Hippocampal formation (tissue), 2 donors: ENCODE data around the gene TRIM10.
A peak's percentile ranks its signal among the peaks of the same experiment; 100 is the strongest.
"Not testable (repeated sequence)": the region's sequence is repeated elsewhere in the genome, so short reads cannot be mapped to it uniquely, and the experiment has no call there.

Experiments
- DNase-seq, 2 donors: peaks; one replicate each; lab custom pipeline; 2025; lab: John Stamatoyannopoulos, UW

The TRIM10 gene

GRCh38 chr6:30152910-30153610, 8.0 kb downstream of the TRIM10 start:
- no peak for DNase-seq

GRCh38 chr6:30152016-30152673, 8.9 kb downstream of the TRIM10 start:
- DNase-seq: no peak

DNA sequence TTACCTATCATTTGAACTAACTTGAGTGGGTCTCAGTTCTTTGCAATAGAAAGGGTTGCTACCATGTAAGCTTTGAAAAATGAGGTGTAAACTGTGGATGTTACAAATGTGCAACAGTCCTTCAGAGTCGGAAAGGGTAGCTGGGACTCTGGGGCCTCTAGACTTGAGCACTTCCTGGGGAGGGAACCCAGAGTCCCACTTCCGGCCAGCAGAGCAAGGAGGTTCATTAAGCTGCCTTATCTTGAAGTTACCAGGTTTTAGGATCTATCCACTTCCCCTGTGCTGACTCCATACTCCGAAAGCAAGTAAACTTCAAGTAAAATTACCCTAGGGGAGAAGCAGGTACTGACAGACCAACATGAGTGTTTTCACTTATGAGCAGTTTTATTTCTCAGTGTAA, 9.4 kb downstream of the TRIM10 start:
- DNase-seq: no peak

GRCh38 chr6:30150671-30151395, 10.2 kb downstream of the TRIM10 start:
- DNase-seq: no peak

DNA sequence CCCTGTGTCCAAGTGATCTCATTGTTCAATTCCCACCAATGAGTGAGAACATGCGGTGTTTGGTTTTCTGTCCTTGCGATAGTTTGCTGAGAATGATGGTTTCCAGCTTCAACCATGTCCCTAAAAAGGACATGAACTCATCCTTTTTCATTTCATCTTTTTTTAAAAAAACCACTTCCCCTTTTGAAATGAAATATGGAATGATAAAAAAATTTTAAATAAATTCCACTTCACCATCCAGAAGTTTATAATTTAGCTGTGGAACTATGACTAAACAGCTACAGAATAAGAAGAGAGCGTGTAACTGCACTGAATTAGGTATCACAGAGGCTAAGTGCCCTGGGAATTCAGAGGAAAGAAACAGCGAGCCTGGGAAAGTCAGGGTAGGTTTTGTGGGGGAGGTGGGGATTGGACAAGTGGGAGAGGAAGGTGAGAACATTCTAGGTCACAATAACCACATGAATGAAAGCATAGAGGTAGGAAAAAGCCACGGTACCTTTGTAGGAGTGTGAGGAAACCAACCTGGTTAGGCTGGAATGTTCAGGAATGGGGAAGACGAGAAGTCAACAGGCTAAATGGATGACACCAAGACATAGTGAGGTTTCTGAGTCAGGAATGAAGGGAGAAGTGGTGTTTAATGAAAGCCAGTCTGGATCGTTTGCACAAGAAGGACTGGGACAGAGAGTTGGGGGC, 11.0 kb downstream of the TRIM10 start:
- DNase-seq: no peak

- no peak for DNase-seq
Observed at GRCh38 chr6:30149234-30149633, 11.8 kb downstream of the TRIM10 start.

DNA sequence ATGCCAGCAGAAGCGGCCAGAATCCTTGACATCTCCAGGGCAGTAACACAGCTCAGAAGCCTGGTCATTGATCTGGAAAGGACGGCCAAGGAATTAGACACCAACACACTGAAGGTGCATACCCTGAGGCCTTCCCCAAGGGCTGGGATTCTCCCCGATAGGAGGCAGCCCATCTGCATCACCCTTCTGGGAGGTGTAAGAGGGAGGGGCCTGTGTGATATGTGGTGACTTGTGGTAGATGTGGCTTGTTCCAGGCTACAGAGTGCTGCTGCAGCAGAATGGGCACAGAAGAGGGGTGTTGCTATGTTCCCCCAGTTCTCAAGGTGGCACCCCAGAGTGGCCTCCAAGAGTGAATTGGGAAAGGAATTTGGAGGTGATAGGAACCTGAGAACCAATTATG, 13.9 kb downstream of the TRIM10 start:
- no peak for DNase-seq

GRCh38 chr6:30145818-30146217, 15.2 kb downstream of the TRIM10 start:
- no peak for DNase-seq

DNA sequence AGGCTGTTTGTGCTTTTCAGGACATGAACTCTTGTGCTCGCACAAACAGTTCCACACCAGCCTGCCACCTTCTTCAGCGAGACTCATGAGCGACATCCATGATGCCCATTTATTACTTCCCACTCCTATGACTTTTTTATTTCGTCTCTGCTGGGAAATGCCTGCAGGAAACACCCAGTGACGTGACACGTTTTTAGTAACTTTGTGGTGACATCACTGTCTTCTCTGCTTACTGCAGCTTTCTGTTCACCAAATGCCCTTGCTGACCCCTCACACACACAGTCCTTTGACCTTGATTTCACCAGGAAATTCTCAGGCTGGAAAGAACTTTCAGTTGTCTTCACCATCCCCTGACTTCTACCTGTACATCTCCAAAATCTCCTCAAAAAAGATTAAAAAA, 16.2 kb downstream of the TRIM10 start:
- DNase-seq: no peak

DNA sequence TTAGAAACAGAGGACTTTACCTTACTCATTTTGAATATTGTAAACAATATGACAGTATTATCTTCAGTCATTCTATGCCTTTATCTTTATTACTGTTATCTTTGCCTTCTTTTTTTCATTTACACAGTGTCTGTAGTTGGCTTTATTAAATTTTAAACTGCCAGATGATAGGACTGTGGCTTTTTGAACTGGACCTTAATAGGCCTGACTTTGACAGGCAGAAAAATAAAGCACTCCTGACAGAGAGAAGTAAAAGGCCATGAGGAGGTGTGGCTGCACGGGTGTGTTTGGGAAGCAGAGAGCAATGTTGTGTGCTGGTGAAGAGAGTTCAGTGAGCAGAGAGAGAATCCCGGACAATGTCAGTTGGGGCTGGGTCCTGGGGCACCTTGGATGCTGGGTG, 17.2 kb downstream of the TRIM10 start:
- DNase-seq: no peak

- no peak for DNase-seq
Observed at GRCh38 chr6:30142665-30143064, 18.3 kb downstream of the TRIM10 start.

DNA sequence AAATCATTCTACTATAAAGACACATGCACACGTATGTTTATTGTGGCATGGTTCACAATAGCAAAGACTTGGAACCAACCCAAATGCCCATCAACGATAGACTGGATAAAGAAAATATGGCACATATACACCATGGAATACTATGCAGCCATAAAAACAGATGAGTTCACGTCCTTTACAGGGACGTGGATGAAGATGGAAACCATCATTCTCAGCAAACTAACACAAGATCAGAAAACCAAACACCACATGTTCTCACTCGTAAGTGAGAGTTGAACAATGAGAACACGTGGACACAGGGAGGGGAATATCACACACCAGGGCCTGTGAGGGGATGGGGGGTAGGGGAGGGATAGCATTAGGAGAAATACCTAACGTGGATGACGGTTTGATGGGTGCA, 20.8 kb downstream of the TRIM10 start:
- DNase-seq: not testable (repeated sequence)

- DNase-seq: no peak
Observed at GRCh38 chr6:30136570-30137286, 24.3 kb downstream of the TRIM10 start.

GRCh38 chr6:30135757-30136156, 25.3 kb downstream of the TRIM10 start, which contains the start of gene TRIM40:
TRIM40 (plus strand) TSS chr6:30136140; CDS start chr6:30137037, 897 bp downstream.
- no peak for DNase-seq

DNA sequence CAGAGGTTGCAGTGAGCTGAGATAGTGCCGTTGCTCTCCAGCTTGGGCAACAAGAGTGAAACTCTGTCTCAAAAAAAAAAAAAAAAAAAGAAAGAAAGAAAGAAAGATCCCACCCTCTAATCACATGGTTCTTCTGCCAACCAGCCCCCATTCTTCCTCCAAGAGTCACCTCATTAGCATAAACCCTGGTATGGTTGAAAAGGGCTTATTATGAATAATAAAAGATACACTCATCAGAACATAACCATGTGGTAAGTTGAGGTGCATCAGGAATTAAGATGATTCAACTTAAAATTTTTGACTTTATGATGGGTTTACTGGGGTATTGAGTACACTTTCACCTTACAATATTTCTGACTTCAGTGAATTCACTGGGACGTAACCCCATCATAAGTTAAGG, 25.9 kb downstream of the TRIM10 start:
- DNase-seq: no peak

DNA sequence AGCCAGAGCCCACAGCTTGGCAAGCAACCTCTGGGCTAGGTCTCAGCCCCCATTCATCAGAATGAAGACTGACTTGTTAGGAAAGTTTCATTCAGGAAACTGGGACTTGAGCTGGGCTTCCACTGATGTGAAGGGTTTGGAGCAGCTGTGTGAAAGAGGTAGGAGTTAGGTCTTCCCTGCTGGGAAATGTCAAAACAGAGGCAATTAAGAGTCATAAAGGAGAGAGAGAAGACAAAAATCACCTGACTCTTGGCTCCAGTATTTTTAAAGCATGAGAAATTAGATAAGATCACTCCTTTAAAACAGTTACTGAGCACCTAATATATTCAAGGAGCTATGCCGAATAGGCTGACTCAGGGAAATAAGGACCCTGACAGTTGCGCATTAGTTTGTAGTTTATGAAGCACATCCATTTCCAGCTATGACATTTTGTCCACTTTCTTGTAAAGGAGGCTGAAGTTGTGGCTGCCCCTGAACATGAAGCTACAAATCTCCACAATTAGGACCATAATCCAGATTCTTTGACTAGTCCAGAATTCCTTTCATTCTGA, 29.0 kb downstream of the TRIM10 start:
- DNase-seq: no peak

GRCh38 chr6:30130887-30131862, 29.8 kb downstream of the TRIM10 start:
- DNase-seq: peak; percentile 38 to 87

- DNase-seq: no peak
Observed at GRCh38 chr6:30130179-30130679, 30.8 kb downstream of the TRIM10 start.

DNA sequence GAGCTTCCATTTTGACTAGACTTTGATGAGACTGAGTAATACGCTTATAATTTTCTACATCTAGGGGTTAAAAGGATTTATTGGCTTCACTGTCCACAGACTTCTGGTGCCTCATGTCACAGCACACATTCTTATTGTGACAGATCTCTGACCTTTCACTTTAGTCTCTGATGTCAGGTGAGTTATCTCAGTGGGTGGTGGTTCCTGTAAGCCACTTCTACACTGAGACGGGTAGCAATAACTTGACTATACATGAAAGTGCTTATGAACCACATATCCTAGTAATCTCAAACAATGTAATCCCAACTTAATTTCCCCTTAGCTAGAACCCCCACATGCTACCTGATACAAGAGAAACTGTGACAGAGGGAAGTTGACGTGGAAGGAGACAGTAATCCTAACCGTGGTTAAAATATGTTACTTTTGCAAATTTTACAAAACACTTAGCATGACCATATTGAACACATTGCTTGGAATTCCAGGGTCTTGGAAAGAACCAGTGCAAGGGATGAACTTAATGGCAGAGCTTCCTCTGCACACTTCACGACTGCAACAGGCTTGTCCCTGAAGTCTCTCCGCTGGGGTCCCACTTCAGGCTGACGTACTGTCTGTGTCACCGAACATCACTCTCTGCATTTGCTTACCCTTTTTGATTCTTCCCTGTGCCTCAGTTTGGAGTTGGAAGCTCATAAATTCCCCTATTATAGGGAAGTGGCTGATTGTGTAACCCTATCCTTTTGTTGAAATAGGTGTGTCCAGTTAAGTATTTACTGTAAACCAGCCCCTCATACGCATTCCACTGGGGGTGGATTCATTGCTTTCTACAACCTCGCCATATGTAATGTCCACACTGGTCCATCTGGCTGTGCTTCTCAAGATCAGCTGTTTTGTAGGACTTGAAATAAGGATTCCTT, 31.5 kb downstream of the TRIM10 start:
- no peak for DNase-seq
